GM19025 (cell line): ENCODE results near the gene ATP10B.
A peak's percentile ranks its signal among the peaks of the same experiment; 100 is the strongest.
"Not testable (repeated sequence)": the region's sequence is repeated elsewhere in the genome, so short reads cannot be mapped to it uniquely, and the experiment has no call there.

Experiments used
- ATAC-seq: cut with Tn5 transposase; IDR thresholded peaks from one replicate; pipeline ENCODE4 v1.9.1; 2021; ENCODE audit warnings: mild to moderate bottlenecking, low read depth, moderate library complexity; ENCODE audit not compliant: unreplicated experiment

ATP10B gene, protein sequence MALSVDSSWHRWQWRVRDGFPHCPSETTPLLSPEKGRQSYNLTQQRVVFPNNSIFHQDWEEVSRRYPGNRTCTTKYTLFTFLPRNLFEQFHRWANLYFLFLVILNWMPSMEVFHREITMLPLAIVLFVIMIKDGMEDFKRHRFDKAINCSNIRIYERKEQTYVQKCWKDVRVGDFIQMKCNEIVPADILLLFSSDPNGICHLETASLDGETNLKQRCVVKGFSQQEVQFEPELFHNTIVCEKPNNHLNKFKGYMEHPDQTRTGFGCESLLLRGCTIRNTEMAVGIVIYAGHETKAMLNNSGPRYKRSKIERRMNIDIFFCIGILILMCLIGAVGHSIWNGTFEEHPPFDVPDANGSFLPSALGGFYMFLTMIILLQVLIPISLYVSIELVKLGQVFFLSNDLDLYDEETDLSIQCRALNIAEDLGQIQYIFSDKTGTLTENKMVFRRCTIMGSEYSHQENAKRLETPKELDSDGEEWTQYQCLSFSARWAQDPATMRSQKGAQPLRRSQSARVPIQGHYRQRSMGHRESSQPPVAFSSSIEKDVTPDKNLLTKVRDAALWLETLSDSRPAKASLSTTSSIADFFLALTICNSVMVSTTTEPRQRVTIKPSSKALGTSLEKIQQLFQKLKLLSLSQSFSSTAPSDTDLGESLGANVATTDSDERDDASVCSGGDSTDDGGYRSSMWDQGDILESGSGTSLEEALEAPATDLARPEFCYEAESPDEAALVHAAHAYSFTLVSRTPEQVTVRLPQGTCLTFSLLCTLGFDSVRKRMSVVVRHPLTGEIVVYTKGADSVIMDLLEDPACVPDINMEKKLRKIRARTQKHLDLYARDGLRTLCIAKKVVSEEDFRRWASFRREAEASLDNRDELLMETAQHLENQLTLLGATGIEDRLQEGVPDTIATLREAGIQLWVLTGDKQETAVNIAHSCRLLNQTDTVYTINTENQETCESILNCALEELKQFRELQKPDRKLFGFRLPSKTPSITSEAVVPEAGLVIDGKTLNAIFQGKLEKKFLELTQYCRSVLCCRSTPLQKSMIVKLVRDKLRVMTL (N-terminal part only)

DNA sequence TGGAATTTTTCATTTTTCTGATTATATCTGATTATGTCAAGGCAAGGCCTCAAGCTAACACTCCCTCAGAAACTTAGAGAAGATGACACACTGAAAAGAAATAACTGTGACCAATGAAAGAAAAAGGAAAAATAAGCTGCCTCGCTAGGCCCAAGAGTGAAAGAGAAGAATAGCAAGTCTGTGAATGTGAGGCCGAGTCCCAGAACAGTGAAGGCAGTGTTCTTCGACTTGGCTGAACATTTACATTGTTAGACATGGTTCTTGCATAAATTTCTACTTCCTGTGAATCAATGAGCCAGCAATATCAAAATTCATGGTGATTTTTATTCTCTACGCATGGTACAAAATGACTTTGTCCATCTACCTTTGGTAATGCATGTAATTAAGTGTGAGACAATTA is at the start of gene ATP10B:
ATP10B (minus strand) TSS at position 163 of the 400 bp plus-strand sequence. CDS start 164,137 bp downstream, outside the sequence.
- no peak for ATAC-seq

DNA sequence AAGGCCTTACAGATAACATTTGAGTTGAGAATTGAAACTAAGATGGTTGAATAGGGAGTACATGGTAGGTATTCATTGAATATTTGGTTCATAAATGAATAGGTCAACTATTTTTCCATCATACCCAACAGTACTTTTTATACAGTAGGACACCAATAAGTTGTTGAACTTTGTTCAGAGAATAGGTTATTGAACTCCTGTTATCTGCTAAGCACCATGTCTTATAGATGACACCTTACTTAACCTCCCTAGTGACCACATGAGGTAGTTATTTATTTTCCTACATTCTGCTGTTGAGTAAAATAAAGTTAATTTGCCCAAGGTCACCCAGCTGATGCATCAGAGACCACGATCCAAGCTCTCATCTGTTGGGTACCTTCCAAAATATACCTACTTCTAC is 49.6 kb upstream of the ATP10B start:
- no peak for ATAC-seq

DNA sequence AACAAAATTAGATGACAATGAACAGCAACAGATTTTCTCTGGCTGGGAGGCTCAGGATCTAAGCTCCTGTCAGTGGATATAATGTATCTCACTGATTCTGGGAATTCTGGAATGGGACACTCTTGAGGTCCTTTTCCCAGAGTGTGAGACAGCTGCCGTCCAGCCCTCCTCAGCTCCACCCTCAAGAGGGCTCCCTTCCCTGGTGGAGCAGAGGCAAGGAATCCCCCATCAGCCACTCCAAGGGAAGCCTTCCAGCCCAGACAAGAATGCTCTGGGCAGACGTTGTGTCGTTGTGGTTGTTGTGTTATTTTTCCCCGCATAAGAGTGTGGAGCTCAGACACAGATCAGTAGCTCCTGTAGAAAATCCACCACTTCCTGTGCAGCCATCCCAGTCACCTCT is 47.7 kb upstream of the ATP10B start:
- ATAC-seq = no peak

DNA sequence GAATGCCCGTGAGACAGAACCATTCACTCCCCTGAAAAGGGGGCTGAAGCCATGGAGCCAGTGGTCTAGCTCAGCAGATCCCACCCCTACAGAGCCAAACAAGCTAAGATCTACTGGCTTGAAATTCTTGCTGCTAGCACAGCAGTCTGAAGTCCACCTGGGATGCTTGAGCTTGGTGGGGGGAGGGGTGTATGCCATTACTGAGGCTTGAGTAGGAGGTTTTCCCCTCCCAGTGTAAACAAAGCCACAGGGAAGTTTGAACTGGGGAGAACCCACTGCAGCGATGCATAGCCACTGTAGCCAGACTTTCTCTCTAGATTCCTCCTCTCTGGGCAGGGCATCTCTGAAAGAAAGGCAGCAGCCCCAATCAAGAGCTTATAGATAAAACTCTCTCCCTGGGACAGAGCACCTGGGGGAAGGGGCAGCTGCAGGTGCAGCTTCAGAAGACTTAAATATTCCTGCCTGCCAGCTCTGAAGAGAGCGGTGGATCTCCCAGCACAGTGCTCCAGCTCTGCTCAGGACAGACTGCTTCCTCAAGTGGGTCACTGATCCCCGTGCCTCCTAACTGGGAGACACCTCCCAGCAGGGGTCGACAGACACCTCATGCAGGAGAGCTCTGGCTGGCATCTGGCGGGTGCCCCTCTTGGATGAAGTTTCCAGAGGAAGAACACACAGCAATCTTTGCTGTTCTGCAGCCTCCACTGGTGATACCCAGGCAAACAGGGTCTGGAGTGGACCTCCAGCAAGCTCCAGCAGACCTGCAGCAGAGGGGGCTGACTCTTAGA is 41.4 kb upstream of the ATP10B start:
- not testable (repeated sequence) for ATAC-seq

DNA sequence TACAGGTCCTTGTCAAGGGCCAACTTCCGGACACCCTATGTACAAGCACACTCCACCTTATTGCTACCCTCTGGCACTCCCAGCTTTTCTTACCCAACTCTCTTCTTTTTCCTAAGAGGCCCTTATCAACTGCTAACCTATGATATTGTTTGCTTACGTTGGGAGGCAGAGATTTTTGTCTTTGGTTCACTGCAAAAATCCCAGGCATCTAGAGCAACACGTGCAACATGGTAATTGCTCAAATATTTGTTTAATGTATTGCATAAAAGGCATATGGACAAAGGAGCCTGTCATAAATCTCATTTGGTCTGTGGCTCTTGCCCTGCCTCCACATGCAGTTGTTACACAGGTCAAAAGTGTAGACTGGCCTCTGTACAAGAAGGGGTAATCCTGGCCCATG is 35.8 kb upstream of the ATP10B start:
- no peak for ATAC-seq

DNA sequence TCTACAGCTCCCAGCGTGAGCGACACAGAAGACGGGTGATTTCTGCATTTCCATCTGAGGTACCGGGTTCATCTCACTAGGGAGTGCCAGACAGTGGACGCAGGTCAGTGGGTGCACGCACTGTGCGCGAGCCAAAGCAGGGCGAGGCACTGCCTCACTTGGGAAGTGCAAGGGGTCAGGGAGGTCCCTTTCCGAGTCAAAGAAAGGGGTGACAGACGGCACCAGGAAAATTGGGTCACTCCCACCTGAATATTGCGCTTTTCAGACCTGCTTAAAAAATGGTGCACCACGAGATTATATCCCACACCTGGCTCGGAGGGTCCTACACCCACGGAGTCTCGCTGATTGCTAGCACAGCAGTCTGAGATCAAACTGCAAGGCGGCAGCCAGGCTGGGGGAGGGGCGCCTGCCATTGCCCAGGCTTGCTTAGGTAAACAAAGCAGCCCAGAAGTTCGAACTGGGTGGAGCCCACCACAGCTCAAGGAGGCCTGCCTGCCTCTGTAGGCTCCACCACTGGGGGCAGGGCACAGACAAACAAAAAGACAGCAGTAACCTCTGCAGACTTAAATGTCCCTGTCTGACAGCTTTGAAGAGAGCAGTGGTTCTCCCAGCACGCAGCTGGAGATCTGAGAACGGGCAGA is 21.7 kb upstream of the ATP10B start:
- ATAC-seq = not testable (repeated sequence)

DNA sequence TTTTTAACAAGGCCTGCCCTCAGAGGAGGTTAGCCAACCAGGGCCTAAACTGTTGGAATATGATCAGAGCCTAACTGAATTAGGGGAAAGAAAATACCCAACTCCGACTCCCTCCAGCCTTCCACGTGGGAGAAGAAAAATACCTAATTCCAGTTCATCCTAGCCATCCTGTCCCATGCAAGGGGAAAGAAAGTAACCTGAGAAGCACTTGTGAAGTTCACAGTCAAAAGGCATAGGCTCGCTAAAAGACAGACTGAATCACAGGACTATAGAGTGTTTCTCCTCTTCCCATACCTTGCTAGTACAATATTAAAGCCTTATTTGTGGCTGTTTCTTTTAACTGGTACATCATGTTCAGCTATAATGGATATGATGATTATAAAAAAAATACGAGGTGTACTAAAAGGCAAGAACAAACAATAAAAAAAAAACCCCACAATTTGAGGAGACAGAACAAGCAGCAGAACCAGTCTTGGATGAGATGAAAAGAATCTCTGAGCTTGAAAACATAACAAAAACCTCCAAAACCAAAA is 18.0 kb upstream of the ATP10B start:
- no peak for ATAC-seq

DNA sequence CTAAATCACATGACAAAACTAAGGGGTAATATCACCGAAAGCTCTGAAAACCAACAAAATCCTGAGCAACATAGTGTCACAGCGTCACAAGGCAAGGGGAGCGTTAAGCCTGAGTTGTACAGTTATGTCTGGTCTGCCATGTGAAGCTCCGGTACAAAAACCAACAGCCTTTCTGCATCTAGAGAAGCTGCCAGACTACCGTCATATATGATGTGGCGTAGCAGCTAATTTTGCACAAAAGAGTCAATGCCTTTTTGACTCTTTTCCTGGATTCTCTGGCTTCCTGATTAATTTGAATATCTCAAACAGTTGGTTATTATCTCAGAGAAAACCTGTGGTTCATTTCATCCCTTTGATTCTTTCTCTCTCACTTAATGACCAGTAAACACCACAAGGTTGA is 16.0 kb upstream of the ATP10B start:
- no peak for ATAC-seq

DNA sequence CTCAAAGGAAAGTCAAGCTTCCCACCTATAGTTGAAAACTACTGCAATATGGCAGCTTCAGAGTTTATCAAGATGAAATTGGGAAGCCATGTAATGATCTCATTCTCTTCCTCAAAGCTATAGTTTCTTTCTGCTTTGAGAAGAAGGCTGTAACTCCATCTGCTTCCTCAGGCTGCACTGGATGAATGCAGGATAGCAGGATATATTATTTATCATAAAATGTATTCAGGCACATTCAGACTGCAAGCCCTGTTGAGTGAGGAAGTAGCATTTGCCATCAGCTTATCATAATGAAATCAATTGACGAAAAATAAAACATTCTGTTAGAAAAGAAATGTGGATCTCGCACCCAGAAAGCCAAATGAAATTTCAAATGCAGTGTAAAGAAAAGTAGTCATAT is 560 bp downstream of the ATP10B start:
- ATAC-seq = no peak

DNA sequence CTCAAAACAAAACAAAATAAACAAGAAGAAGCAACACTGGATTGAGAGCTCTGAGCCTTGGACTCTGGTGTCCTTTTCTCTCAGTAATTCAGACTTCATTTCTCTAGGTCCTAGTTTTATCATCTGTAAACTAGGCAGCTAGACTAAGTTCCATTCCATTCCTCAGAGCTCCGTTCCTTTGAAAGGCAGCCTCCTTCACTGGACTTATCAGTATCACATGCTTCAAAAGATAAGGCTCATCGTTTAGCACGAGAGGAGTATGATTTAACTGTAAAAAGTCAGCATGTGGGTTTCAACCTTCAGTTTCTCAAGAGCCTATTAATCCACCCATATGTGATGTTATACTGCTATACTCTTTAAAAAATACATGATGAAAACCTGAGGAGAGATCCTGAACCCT is 1.6 kb downstream of the ATP10B start:
- no peak for ATAC-seq

DNA sequence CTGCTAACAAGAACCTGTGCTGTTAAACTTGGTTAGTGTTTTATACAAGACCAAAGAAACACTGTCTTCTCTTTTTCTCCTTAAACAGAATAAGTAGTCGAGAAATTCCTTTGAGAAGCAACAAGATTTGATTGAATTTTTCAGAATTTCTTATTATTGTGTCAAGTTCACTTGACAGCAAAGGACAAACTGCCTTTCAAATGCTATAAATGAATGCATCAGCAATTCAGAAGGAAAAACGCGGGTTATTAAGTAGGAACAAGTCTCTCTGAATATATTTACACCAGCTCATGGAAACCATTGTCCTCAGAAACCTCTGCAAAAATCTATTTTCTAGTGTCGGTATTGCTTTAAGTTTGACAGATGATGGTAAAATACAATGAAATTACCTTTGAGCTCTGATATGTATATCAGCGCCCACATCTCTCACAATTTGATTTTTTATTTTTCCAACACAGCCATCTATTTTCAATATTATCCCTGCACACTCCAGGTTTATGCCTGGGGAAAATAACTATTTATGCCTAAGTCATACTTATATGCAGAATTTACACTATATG is 4.4 kb downstream of the ATP10B start:
- no peak for ATAC-seq

DNA sequence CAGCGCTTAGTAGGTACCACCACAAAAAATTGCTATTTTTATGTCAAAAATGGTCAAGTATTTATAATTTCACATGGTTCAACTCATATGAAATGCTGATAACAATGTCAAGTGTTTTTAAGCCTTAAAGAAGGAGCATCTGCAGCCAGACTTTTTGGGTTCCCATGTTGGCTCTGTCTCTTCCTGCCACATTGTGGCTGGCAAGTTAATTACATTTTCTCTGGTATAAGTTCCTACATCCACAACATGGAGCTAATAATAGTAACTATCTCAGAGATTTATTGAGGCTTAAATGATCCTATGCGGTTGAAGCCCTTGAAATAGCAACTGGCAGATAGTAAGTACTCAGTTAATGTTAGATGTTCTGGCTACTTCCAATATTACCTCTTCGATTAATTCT is 5.4 kb downstream of the ATP10B start:
- ATAC-seq = no peak

DNA sequence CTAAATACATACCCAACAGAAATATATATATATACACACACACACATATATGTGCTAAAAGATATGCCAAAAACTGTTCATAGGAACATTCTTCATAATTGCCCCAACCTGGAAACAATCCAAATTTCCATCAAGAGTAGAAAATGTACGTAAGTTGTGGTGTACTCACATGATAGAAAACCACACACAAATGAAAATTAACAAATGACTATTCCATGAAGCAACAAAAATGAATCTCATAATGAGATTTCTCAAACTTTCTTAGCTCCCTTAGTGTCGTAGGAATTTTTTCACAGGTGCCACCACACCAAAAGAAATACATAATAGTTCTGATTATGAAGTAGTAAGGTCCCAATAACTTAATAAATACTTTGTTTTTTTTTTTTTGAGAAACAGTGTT is 7.8 kb downstream of the ATP10B start:
- ATAC-seq = no peak

DNA sequence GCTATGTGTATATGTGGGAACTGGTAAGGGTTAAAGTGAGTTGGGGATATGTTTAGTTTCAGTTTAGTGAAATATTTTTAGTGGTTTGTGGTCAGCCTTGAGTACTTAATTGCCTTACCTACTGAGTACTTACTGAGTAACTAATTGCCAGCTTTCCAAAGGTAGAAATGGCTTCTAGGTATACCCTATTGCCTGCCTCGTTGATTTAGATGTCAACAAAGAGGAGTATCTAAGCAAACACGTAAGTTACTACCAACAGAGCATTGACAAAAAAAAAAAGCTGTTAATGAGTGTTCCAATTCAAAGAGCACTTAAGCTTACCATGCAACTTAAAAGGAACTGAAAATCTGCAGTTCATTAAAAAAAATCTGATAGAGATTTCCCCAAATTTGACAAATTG is 8.8 kb downstream of the ATP10B start:
- peak; percentile 95 for ATAC-seq

DNA sequence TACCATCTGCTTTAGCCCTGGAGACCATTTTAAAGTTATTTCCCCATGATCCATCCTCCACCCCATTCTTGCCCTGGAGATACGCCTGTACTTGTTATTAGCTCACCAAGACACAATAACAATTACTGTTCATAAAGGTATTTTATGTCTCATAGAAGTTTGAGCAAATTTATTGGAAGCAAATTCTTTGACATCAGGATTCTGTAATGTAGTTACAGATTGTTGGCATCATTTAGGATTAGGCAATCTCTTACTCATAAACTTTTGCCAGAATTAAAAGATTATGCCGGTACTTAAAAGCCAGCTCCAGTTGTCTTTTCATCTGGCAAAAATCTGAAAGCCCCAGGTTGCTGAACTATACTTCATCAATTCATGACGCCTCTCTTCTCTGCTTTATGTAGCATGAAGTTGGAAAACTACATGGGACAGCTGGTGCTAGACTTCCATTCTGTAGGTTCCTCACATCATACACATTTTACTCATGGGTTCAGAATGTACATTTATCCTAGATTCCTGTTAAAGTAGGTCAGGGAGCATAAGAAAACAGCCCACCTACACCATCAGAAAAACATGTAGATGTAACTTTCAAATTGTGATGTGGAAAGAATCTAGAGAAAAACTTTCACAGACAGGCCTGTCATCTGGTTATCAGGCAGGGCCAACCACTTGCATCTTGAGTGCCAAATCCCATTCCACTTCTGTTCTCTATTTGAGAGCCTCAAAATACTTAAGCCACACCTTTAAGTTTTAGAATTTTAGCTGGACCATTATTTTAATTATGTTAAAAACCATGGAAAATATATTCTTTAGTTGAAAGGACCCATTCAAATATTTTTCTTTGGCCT is 14.0 kb downstream of the ATP10B start:
- no peak for ATAC-seq

DNA sequence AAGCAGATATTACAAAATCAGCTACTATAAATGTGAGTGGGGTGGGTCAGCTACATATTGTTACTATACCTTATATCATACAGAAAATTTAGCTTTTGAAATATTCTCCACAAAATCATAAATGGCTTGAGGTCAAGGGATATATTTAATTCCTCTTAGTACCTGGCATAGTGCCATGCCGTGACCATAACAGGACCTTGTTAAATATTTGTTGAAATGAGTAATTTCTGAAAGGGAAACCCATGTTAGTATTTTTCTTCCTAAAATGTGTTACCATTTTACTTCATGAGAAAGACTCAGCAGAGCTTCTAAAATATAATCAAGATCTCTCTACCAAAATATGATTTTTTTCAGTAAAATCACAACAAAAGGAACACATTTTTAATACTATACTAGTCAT is 14.8 kb downstream of the ATP10B start:
- ATAC-seq = no peak

DNA sequence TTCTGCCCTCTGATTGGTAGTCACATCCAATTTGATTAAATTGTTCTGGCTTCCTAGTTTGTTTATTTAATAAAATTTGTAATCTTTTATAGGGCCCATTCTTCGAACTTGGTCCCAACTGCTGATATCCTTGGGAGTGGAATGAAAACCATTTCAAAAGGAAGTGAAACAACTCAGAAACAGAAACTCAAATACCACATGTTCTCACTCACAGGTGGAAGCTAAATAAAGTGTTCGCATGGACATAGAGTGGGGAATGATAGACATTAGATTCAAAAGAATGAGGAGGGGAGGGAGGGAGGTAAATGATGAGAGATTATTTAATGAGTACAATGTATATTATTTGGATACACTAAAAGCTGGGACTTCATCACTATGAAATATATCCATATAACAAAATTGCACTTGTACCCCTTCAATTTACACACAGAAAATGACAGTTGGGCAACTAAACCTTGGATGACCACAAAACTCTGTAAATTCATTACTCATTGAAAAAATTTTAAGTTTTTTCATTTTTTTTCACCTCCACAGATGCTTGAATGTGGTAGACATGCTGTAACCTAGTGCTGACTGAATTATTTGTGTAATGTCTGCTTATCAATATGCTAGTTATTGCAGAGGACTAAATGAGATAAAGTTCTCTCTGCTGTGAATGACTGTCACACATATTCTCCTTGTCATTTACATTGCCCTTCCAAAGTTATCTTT is 16.0 kb downstream of the ATP10B start:
- ATAC-seq = peak; percentile 66

DNA sequence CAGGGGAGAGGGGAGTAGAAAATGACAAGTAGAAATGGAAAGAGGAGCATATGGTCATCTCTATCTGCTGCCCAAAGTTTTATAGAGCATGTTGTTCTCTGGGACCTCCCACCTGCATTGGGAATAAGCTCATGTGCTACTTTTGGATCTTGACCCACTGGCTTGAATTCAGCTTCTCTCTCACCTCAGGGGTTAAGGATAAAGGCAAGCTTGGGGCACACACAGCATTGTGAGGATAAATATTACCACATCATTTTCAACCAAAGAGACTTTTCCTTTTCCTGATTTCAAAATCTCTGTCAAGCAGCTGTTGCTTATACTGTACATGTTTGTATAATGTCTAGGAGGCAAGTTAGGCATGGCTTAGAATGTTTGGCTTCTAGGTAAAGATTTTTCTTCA is 16.6 kb downstream of the ATP10B start:
- ATAC-seq = peak; percentile 32
